GM12878 (cell line): Measurements from ENCODE around the gene POLD1. TPM values are rescaled to one million over a fixed set of nuclear protein-coding genes. Genes with fewer than 3 reads are reported as not detected.
A peak's percentile ranks its signal among the peaks of the same experiment; 100 is the strongest.

Source experiments
- ATF2 ChIP-seq: IDR thresholded peaks from 2 replicates; pipeline ENCODE4 v1.6.1; 2012; ENCODE audit warnings: low read length, inconsistent platforms
- CEBPB ChIP-seq, 2 experiments: fragments of 150-350 bp in 1 of 2; IDR thresholded peaks; 2 replicates each; pipeline ENCODE4 v1.6.1; 2012 to 2014; ENCODE audit warnings: low read depth in 2 of 2, low read length in 2 of 2, borderline replicate concordance in 1 of 2, inconsistent platforms in 1 of 2
- CHD1 ChIP-seq: IDR thresholded peaks from 2 replicates; pipeline ENCODE4 v1.6.1; 2012; ENCODE audit warnings: low read depth, low read length, improper control_type of control experiment
- CHD4 ChIP-seq: fragments of 200-600 bp; sonication (generic); IDR thresholded peaks from 2 replicates; pipeline ENCODE4 v1.6.1; 2016; ENCODE audit warnings: mild to moderate bottlenecking
- CREM ChIP-seq: IDR thresholded peaks from 2 replicates; pipeline ENCODE4 v1.6.1; 2014; ENCODE audit warnings: antibody characterized with exemption, low read depth
- ESRRA ChIP-seq: IDR thresholded peaks from 2 replicates; pipeline ENCODE4 v1.6.1; 2012; ENCODE audit warnings: mild to moderate bottlenecking, low read length, improper control_type of control experiment
- HCFC1 ChIP-seq: fragments of 150-350 bp; IDR thresholded peaks from 2 replicates; pipeline ENCODE4 v1.6.1; 2014; ENCODE audit warnings: low read length
- HDAC6 ChIP-seq: fragments of 200-600 bp; sonication (generic); IDR thresholded peaks from one replicate; pipeline ENCODE4 v1.8.0; 2017; ENCODE audit warnings: antibody characterized with exemption; ENCODE audit not compliant: unreplicated experiment
- IKZF1 ChIP-seq: fragments of 450-650 bp; conservative IDR thresholded peaks from 2 replicates; pipeline ENCODE4 v1.6.1; 2017; ENCODE audit warnings: antibody characterized with exemption, mild to moderate bottlenecking
- IRF3 ChIP-seq: fragments of 450-650 bp; IDR thresholded peaks from 2 replicates; pipeline ENCODE4 v1.6.1; 2014; ENCODE audit warnings: mild to moderate bottlenecking
- IRF5 ChIP-seq: fragments of 450-650 bp; IDR thresholded peaks from 2 replicates; pipeline ENCODE4 v1.6.1; 2017; ENCODE audit warnings: borderline replicate concordance
- JUND ChIP-seq: IDR thresholded peaks from 2 replicates; pipeline ENCODE4 v1.6.1; 2012; ENCODE audit warnings: low read depth, mild to moderate bottlenecking, low read length, improper control_type of control experiment, moderate library complexity
- MTA3 ChIP-seq: IDR thresholded peaks from 2 replicates; pipeline ENCODE4 v1.6.1; 2012; ENCODE audit warnings: low read length, inconsistent platforms, borderline replicate concordance
- NR2F1 ChIP-seq: fragments of 450-650 bp; conservative IDR thresholded peaks from 2 replicates; pipeline ENCODE4 v1.6.1; 2017; ENCODE audit warnings: mild to moderate bottlenecking
- PBX3 ChIP-seq: IDR thresholded peaks from 2 replicates; pipeline ENCODE4 v1.6.1; 2011; ENCODE audit warnings: mild to moderate bottlenecking, low read depth, low read length, moderate library complexity; ENCODE audit not compliant: insufficient replicate concordance
- POLR2A ChIP-seq: IDR thresholded peaks from 2 replicates; pipeline ENCODE4 v1.6.1; 2011; ENCODE audit warnings: low read depth, mild to moderate bottlenecking, low read length
- POLR2AphosphoS2 ChIP-seq: IDR thresholded peaks from 2 replicates; pipeline ENCODE4 v1.6.1; 2011; ENCODE audit warnings: low read depth, mild to moderate bottlenecking, low read length, improper control_type of control experiment, moderate library complexity
- RELB ChIP-seq: fragments of 450-650 bp; IDR thresholded peaks from 2 replicates; pipeline ENCODE4 v1.6.1; 2017; ENCODE audit warnings: low read depth, mild to moderate bottlenecking, moderate library complexity
- SMAD1 ChIP-seq: fragments of 450-650 bp; IDR thresholded peaks from 2 replicates; pipeline ENCODE4 v1.6.1; 2018; ENCODE audit warnings: mild to moderate bottlenecking, low read depth; ENCODE audit not compliant: partially characterized antibody
- SMC3 ChIP-seq: IDR thresholded peaks from 2 replicates; pipeline ENCODE4 v1.6.1; 2011; ENCODE audit warnings: low read length, improper control_type of control experiment, borderline replicate concordance
- SUPT20H ChIP-seq: IDR thresholded peaks from 2 replicates; pipeline ENCODE4 v1.6.1; 2011; ENCODE audit warnings: low read depth, mild to moderate bottlenecking, low read length, moderate library complexity, borderline replicate concordance; ENCODE audit not compliant: control insufficient read depth
- TARDBP ChIP-seq: IDR thresholded peaks from 2 replicates; pipeline ENCODE4 v1.6.1; 2016; ENCODE audit warnings: borderline replicate concordance
- ZNF207 ChIP-seq: fragments of 450-650 bp; IDR thresholded peaks from 2 replicates; pipeline ENCODE4 v1.6.1; 2014; ENCODE audit warnings: antibody characterized with exemption, mild to moderate bottlenecking, borderline replicate concordance
- ZNF24 ChIP-seq: fragments of 450-650 bp; IDR thresholded peaks from 2 replicates; pipeline ENCODE4 v1.6.1; 2017; ENCODE audit warnings: antibody characterized with exemption, mild to moderate bottlenecking
- polyA plus RNA-seq, 11 experiments: library from polyadenylated mRNA; depleted of rRNA in 4 of 11; unstranded in 6 of 11; stranded (reverse) in 5 of 11; fragments of >200 nt; fragmentation: Nextera tagmentation in 4 of 11; fragmentation: Illumina TruSeq in 1 of 11; extraction: Ambion mirVana in 4 of 11; extraction: Trizol in 1 of 11; gene quantifications; 1 replicate in 1 of 11; 2 replicates in 10 of 11; pipeline versions ENCODE4 v1.2.1 to v1.2.3, GENCODE V29; 2011 to 2016; ENCODE audit warnings: inconsistent platforms in 2 of 11, missing spikeins in 2 of 11, low read depth in 1 of 11
- total RNA-seq, 4 experiments: library from RNA; depleted of rRNA in 3 of 4; stranded (reverse); fragments of >200 nt in 3 of 4; fragmentation: Illumina TruSeq in 1 of 4; extraction: Trizol in 1 of 4; gene quantifications; 2 replicates each; pipeline versions ENCODE4 v1.2.1 to v1.2.3, GENCODE V29; 2013 to 2021

Gene POLD1
- total and polyA plus RNA-seq, 10 of the 15 experiments (the other 5 are each of a cell fraction or from before 2014, with no cell fraction given), result 0.76 to 165 (median 63.4) TPM

- TF ChIP-seq HDAC6 (no peak), PBX3 (no peak), IRF3 (0 out of 2 replicates have a peak, but pooled peaks have one; percentile 29), SUPT20H (no peak), MTA3 (0 out of 2 replicates have a peak, but pooled peaks have one; percentile 21), CEBPB (IDR thresholded peaks at IDR 0.05; ENCODE audit: borderline replicate concordance in 1 of 2, low read depth in 2 of 2, low read length in 2 of 2) (no peak), ATF2 (peak; percentile 86), ZNF207 (0 out of 2 replicates have a peak, but pooled peaks have one; percentile 34), POLR2AphosphoS2 (0 out of 2 replicates have a peak, but pooled peaks have one; percentile 26), SMAD1 (no peak), HCFC1 (no peak; the same call in 1 of the 2 replicates), CREM (peak; percentile 81), ZNF24 (no peak), SMC3 (peak; percentile 77), NR2F1 (no peak), CHD1 (no peak), CHD4 (no peak), TARDBP (no peak), IKZF1 (peak; percentile 93), ESRRA (no peak), RELB (peak; percentile 89), JUND (peak; percentile 50; the same call in 1 of the 2 replicates), POLR2A (peak; percentile 70), IRF5 (no peak)
These were observed 26.7 kb upstream of the POLD1 start (continued) for GRCh38 chr19:50357178-50358100.
